NCI-H146 treated with DMSO at 0.1 percent for 48 hours (cell line): ENCODE measurements around the gene TMC1.

Source experiments
- DNase-seq: peaks from one replicate; lab custom pipeline; 2025; ENCODE audit not compliant: unreplicated experiment; lab: John Stamatoyannopoulos, UW

The TMC1 gene

DNA sequence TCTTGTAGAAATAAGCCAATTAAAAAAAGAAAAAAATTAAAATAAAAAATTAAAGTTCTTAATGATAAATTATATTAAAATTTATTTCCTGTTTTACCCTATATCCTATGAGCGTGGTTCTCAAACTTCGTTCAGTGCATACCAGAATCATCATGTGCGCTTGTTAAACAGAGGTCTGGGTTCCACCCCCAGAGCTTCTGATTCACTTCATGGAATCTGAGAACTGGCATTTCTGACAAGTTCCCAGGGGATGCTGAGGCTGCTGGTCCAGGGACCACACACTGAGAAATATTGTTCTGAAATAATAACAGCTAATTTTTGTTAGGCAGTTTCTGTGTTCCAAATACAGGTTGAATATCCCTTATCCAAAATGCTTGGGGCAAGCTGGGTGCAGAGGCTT lies 79.3 kb downstream of the TMC1 start:
- no peak for DNase-seq

DNA sequence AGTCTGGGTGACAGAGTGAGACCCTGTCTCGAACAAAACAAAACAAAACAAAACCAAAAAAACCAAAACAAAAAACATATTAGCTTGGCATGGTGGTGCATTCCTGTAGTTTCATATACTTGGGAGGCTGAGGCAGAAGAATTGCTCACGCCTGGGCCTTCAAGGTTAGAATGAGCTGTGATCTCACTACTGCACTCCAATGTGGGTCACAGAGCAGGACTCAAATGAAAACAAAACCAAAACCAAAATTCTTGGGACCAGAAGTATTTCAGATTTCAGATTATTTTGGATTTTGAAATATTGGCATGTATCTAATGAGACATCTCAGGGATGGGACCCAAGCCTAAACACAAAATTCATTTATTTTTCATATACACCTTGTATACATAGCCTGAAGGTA lies 80.2 kb downstream of the TMC1 start:
- no peak for DNase-seq

GRCh38 chr9:72612449-72612848 lies 91.0 kb downstream of the TMC1 start:
- DNase-seq, result no peak

GRCh38 chr9:72614067-72614466 lies 92.7 kb downstream of the TMC1 start:
- DNase-seq, result no peak

GRCh38 chr9:72615931-72616330 lies 94.5 kb downstream of the TMC1 start:
- no peak for DNase-seq

DNA sequence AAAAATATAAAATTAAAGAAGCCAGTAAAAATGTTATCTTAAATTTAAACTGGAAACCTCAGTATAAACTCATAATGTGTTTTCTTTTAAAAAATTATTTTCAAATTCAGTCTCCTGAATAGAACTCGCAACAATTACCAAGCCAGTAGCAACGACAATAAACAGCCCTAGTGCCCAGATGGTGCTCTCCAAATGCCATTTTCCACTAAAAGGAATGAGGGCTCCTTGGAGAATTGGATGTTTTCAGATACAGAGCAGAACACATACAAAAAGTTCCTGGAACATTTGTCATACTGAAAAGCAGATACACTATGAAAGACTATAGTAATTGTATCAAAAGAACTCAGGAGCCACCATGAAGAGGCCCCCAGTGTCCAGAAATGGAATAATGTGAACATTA lies 97.4 kb downstream of the TMC1 start:
- no peak for DNase-seq

- no peak for DNase-seq
These were observed 100.8 kb downstream of the TMC1 start for GRCh38 chr9:72622186-72622585.

DNA sequence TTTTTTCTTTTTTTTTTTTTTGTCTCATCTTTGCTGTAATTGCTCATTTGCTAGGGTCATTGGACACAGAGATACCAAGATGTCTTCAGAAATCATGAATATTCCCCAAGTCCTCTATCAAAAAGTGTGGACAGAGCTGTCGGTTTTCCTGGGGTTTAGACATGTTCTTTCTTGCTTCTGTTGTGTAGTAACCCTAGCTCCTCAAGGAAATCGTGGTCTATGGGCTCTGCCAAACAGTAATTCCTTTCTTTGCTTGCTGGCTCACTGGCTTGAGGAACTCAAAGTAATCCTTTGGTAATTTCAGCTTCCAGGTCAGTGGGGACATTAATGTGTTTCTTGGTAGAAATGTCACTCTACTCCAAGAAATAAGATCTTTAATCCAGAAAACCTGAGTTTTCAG lies 101.7 kb downstream of the TMC1 start:
- no peak for DNase-seq

GRCh38 chr9:72627147-72627546 lies 105.7 kb downstream of the TMC1 start:
- DNase-seq, result no peak

DNA sequence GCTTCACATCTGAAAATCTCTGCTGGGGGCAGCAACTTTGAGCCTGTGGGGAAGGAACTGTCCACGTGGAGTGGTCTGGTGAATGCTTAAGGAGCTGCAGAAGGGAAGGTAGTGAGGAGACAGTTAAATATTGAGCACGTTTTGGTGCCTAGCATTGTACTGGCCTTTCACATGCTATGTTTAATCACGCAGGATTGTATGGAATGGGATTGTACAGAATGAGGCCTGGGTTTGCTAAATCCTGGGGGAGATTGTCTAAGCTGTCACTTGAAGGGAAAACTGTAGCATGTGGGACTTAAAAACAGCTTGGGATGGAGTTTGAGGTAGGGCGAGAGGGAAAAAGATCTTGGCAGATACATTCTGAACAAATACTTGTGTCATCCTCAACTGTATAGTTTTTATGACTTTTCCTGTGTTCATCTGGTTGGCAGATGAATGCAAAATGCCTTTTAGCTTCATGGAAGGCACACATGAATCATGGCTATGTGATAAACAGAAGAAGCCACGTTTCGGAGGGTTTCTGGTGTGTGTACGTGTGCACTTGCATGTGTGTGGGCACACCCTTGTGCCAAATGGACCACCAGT lies 106.6 kb downstream of the TMC1 start:
- no peak for DNase-seq

DNA sequence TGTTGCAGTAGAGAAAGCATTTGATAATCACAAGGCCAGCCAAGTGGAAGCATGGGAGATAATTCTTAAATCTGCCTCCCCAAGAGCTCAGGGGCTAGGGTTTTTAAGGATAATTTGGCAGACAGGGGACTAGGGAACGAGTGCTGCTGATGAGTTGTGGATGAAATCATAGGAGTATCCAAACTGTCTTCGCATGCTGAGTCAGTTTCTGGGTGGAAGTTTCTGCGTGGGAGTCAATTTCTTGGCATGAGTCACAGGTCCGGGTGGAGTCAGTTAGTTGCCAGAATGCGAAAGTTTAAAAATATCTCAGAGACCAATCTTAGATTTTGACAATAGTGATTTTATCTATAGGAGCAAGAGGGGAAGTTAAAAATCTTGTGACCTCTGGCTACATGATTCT lies 112.6 kb downstream of the TMC1 start:
- DNase-seq, result no peak

GRCh38 chr9:72635197-72635596 lies 113.8 kb downstream of the TMC1 start:
- no peak for DNase-seq

DNA sequence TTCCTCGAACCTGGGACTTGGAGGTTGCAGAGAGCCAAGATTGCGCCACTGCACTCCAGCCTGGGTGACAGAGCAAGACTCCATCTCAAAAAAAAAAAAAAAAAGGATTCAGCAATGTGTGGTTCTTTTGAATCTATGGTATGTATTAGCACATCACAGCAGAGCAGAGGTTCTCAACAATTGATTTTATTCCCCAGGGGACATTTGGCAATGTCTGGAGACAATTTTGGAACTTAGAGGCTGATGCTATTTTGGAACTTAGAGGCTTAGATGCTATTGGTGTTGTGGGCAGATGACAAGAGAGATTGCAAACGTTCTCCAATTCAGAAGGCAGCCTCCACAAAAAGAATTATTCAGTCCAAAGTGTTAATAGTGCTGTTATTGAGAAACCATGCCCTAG lies 115.2 kb downstream of the TMC1 start:
- DNase-seq, result no peak

GRCh38 chr9:72643651-72644050 lies 122.2 kb downstream of the TMC1 start:
- no peak for DNase-seq

DNA sequence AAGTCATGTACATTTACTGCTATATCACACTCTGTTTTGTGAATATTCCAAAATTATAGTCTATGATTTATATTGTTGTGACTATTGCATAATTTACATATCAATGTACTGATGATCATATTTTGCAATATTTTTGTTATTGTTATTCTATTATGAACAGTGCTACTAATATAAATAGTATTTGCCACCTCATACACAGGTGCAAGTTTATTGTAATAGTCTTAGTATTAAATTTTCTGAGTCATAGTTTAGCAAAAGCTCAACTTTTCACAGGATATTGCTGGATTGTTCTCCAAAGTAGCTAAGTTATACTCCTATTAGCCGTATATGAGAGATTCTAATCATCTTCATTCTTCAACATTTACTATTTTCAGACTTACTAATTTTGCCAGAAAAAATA lies 124.7 kb downstream of the TMC1 start:
- DNase-seq, result no peak

DNA sequence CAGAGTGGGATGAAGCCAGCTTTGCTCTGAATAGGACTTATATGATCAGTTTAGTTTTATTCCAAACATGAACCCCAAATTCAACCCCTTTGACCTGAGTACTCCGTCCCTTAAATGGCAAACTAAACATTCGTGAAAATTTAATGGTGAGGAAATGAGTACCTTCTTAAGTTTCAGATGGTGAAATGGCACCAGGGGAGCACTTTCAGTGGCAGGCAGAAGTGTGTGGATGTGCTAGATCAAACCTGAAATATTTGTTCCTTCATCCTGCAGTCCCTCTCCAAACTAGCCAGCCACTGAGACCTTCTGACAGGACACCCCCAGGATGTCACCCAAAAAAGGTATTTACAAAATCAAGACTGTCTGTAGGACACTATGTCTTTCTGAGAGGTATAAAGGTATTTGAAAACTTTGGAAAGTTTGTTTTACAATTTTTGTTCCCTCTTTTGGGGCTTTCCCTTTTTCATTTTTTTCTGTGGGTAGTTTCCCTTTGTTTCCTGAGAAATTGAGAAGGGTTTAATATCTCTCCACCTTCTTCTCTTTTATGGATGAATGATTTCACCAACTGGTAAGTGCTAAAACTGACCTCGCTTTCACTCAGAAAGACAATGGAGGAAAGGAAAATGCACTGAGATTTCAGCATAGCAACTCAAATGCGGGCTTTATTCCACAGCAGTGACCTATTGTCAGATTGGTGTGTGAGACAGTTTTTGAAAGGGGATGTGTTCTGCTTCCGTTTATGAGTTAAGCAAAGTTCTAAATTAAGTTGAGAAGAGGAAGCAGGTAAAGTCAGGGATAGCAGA lies 127.1 kb downstream of the TMC1 start:
- no peak for DNase-seq

DNA sequence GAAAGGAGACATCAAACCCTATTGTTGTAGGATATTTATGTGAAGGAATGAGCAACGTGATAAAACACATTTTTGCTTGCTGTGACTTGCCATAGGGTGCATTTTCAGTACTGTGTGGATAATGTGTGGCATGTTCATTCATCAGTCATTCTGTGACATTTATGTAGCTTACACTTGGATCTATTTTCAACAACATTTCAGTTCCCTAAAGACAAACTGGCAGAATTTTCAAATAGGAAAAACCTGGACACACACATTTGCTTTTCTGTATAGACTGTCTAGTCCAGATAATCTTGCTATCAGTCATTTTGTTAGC lies 127.7 kb downstream of the TMC1 start:
- DNase-seq, result no peak

DNA sequence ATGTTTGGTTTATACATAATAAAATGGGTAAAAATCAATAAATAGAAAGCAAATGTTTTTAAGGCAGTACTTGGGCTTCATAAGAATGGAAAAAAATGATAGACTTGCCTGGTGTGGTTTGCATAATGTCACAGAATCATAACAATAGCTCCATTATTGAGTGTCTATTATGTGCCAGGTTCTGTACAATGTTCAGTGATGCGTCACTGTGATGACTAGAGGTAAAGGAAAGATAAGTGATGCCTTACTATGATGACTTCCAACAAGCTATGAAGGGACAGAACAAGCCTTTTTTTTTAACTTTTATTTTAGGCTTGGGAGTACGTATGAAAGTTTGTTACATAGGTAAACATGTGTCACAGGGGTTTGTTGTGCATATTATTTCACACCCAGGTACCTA lies 128.8 kb downstream of the TMC1 start:
- DNase-seq, result no peak

GRCh38 chr9:72656021-72656420 lies 134.6 kb downstream of the TMC1 start:
- no peak for DNase-seq

DNA sequence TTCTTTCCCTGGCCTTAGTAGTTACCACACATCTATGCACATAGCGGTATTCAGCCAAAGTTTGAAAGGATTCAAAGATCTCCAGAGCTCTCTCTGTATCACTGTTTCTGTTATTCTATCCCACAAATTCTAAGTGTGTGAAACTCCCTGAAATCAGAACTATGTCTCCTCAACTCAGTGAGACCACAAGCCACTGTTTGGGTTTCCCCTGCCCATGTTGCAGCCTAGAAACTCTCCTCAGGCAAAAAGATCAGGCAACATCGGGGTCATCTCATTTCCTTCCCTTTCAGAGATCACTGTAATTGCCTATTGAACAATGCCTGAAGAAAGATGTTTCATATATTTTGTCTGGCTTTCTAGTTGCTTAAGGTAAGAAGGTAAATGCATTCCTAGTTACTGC lies 135.6 kb downstream of the TMC1 start:
- DNase-seq, result no peak

DNA sequence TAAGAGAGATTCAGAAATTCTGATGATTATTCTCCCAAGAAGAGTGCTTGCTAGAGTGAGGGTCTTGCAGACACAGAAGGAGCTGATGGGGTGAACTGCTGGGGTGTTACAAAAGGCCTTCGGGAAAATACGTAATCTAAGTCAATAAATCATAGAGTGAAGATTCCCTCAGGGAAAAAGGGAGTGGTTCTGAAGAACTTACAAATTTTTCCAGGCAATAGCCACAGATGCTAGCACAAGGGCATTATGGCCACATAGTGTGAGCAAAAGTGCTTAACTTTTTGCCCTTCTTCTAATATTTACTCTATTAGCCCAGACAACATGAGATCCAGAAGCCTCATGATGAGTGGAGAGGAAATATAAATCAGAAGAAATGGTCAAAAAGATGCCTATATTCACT lies 137.3 kb downstream of the TMC1 start:
- no peak for DNase-seq

GRCh38 chr9:72661401-72662135 lies 140.2 kb downstream of the TMC1 start:
- no peak for DNase-seq
